MM.1S (cell line): ENCODE data around the gene ENPP1.
"Not testable (repeated sequence)": the region's sequence is repeated elsewhere in the genome, so short reads cannot be mapped to it uniquely, and the experiment has no call there.

ENCODE experiments used
- CTCF ChIP-seq: fragments of 300-600 bp; sonication (generic); IDR thresholded peaks from 2 replicates; pipeline ENCODE4 v1.5.1; 2016; ENCODE audit warnings: antibody characterized with exemption, low read length, mixed read lengths
- EZH2 ChIP-seq: fragments of 300-600 bp; sonication (generic); optimal IDR thresholded peaks from 2 replicates; pipeline ENCODE3; 2017; ENCODE audit warnings: low read depth, mild to moderate bottlenecking, antibody characterized with exemption, low read length, mixed read lengths
- EZH2phosphoT487 ChIP-seq: fragments of 300-600 bp; sonication (generic); IDR thresholded peaks from 2 replicates; pipeline ENCODE4 v1.6.1; 2018; ENCODE audit warnings: antibody characterized with exemption, low read length

DNA sequence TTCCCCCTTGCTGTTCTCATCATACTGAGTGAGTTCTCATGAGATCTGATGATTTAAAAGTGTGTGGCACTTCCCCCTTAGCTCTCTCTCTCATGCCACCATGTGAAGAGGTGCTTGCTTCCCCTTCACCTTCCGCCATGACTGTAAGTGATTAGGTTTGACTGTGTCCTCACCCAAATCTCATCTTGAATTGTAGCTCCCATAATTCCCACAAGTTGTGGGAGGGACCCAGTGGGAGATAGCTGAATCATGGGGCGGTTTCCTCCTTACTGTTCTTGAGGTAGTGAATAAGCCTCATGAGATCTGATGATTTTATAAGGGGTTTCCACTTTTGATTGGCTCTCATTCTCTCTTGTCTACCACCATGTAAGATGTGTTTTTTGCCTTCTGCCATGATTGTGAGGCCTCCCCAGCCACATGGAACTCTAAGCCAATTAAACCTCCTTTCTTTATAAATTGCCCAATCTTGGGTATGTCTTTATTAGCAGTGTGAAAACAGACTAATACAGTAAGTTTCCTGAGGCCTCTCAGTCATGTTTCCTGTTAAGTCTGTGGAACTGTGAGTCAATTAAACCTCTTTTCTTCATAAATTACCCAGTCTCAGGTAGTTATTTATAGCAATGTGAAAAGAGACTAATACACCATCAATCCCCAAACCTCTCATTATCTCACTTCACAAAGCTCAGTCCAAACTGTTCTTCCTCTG lies 108.4 kb downstream of the ENPP1 start:
- TF ChIP-seq CTCF, EZH2, EZH2phosphoT487: not testable (repeated sequence)
